Endodermal cell (in vitro differentiated cells): ENCODE data around the gene OR2L8. TPM values are rescaled to one million over a fixed set of nuclear protein-coding genes. Genes with fewer than 3 reads are reported as not detected.

Experiments
- DNase-seq: peaks from one replicate; pipeline ENCODE4 v3.0.0-alpha.2; 2017
- H3K27ac ChIP-seq: 2 replicates; pipeline ENCODE4 v1.5.1; 2013; ENCODE audit warnings: mild to moderate bottlenecking, low read depth, low read length, moderate library complexity
- H3K27me3 ChIP-seq: 2 replicates; pipeline ENCODE4 v1.6.1; 2013; ENCODE audit warnings: mild to moderate bottlenecking, low read length, moderate library complexity; ENCODE audit not compliant: insufficient read depth, control insufficient read depth, poor library complexity, severe bottlenecking
- H3K36me3 ChIP-seq: 2 replicates; pipeline ENCODE4 v1.7.0; 2013; ENCODE audit warnings: mild to moderate bottlenecking, low read length, moderate library complexity; ENCODE audit not compliant: control insufficient read depth, insufficient read depth
- H3K4me1 ChIP-seq: one replicate; pipeline ENCODE4 v1.7.0; 2013; ENCODE audit warnings: low read length; ENCODE audit not compliant: control insufficient read depth, insufficient read depth
- H3K4me3 ChIP-seq: 2 replicates; pipeline ENCODE4 v1.5.1; 2013; ENCODE audit warnings: mild to moderate bottlenecking, low read length, moderate library complexity
- H3K9ac ChIP-seq: 2 replicates; pipeline ENCODE4 v1.6.1; 2013; ENCODE audit warnings: mild to moderate bottlenecking, low read length, moderate library complexity; ENCODE audit not compliant: poor library complexity, severe bottlenecking; ENCODE audit errors: extremely low read depth
- H3K9me3 ChIP-seq: 2 replicates; pipeline ENCODE4 v1.6.1; 2013; ENCODE audit warnings: mild to moderate bottlenecking, low read length, moderate library complexity; ENCODE audit not compliant: control insufficient read depth
- H3K27ac Mint-ChIP-seq: 2 replicates; pipeline ENCODE4 v1.8.0; 2020; ENCODE audit warnings: mixed read lengths
- H3K27me3 Mint-ChIP-seq: 2 replicates; pipeline ENCODE4 v1.8.0; 2021; ENCODE audit warnings: mild to moderate bottlenecking, mixed read lengths; ENCODE audit not compliant: insufficient read depth
- H3K36me3 Mint-ChIP-seq: 2 replicates; pipeline ENCODE4 v1.8.0; 2020; ENCODE audit warnings: low read depth, mixed read lengths
- H3K4me1 Mint-ChIP-seq: 2 replicates; pipeline ENCODE4 v1.8.0; 2020; ENCODE audit warnings: mixed read lengths
- H3K4me3 Mint-ChIP-seq: 2 replicates; pipeline ENCODE4 v1.8.0; 2020; ENCODE audit warnings: mild to moderate bottlenecking, moderate library complexity, mixed read lengths
- H3K9me3 Mint-ChIP-seq: 2 replicates; pipeline ENCODE4 v1.8.0; 2020; ENCODE audit warnings: mild to moderate bottlenecking, mixed read lengths
- CTCF ChIP-seq: fragments of 200-600 bp; sonication (generic); conservative IDR thresholded peaks from 2 replicates; pipeline ENCODE4 v1.5.0; 2021; ENCODE audit warnings: antibody characterized with exemption, mild to moderate bottlenecking
- WGBS, 2 experiments: methylation state at CpG; one replicate each; pipeline versions ENCODE4 v1.1.5 to v1.1.7; 2013; ENCODE audit warnings: missing lambda C conversion rate in 2 of 2, mixed read lengths in 1 of 2; ENCODE audit not compliant: insufficient coverage in 1 of 2, insufficient read length in 1 of 2; 5-methylcytosine and 5-hydroxymethylcytosine counted together
- total RNA-seq, 2 donors: library from RNA; stranded (reverse); fragmentation: NEBNext Ultra II Directional in 1 of 2; extraction: Animal tissue kit (Norgen Biotek cat#: 25700) in 1 of 2; gene quantifications; 2 replicates in 1 of 2; 3 replicates in 1 of 2; pipeline ENCODE4 v1.2.1, GENCODE V29; 2021

The OR2L8 gene
- total RNA-seq, 2 donors from 2014 or later = not detected

- WGBS, 2 experiments = 67 to 83% methylated on average over 3 to 6 of the region's 6 CpGs
- Histone ChIP-seq H3K36me3 (no peaks in the 10 kb centered on the region), H3K9me3 (peaks cover 74% of the 10 kb centered on the region), H3K27ac (no peak overlapping the region), H3K27me3 (no peaks in the 10 kb centered on the region), H3K4me3 (no peak overlapping the region), H3K9ac (no peak overlapping the region), H3K4me1 (no peaks in the 10 kb centered on the region)
- no peak for TF ChIP-seq CTCF
- no peaks in the 10 kb centered on the region for H3K27me3 Mint-ChIP-seq
- H3K9me3 Mint-ChIP-seq = peaks cover 57% of the 10 kb centered on the region
- no peak overlapping the region for H3K4me3 Mint-ChIP-seq
- no peaks in the 10 kb centered on the region for H3K4me1 Mint-ChIP-seq
- DNase-seq = no peak
- H3K36me3 Mint-ChIP-seq = no peaks in the 10 kb centered on the region
- H3K27ac Mint-ChIP-seq = no peak overlapping the region
Observed at GRCh38 chr1:247942624-247943023, 6.0 kb upstream of the OR2L8 start.

- DNase-seq = no peak
- Histone ChIP-seq H3K27ac (no peak overlapping the region), H3K9ac (no peak overlapping the region), H3K4me3 (no peak overlapping the region), H3K36me3 (no peaks in the 10 kb centered on the region), H3K4me1 (no peaks in the 10 kb centered on the region), H3K27me3 (no peaks in the 10 kb centered on the region), H3K9me3 (peaks cover 46% of the 10 kb centered on the region)
- no peak overlapping the region for H3K27ac Mint-ChIP-seq
- WGBS, 2 experiments = 100% methylated on average over 1 of the region's 1 CpG; no CpG with 5 or more reads in 1 of the 2 experiments
- H3K4me1 Mint-ChIP-seq = no peaks in the 10 kb centered on the region
- TF ChIP-seq CTCF = no peak
- peaks cover 68% of the 10 kb centered on the region for H3K9me3 Mint-ChIP-seq
- H3K36me3 Mint-ChIP-seq = no peaks in the 10 kb centered on the region
- no peak overlapping the region for H3K4me3 Mint-ChIP-seq
- no peaks in the 10 kb centered on the region for H3K27me3 Mint-ChIP-seq
Observed at GRCh38 chr1:247953408-247953807, 4.8 kb downstream of the OR2L8 start.

- Mint-ChIP-seq H3K4me1 (no peaks in the 10 kb centered on the region), H3K27ac (no peak overlapping the region), H3K4me3 (no peak overlapping the region), H3K9me3 (peaks cover 69% of the 10 kb centered on the region), H3K27me3 (no peaks in the 10 kb centered on the region), H3K36me3 (no peaks in the 10 kb centered on the region)
- WGBS, 2 experiments = 21 to 31% methylated on average over 2 to 3 of the region's 3 CpGs
- Histone ChIP-seq H3K36me3 (no peaks in the 10 kb centered on the region), H3K9me3 (peaks cover 48% of the 10 kb centered on the region), H3K4me1 (no peaks in the 10 kb centered on the region), H3K27me3 (no peaks in the 10 kb centered on the region), H3K9ac (no peak overlapping the region), H3K4me3 (no peak overlapping the region), H3K27ac (no peak overlapping the region)
- no peak for DNase-seq
- no peak for TF ChIP-seq CTCF
Observed at GRCh38 chr1:247961791-247962190, 13.1 kb downstream of the OR2L8 start.
